ENCODE results near the gene UPF3A.

The UPF3A gene

DNA sequence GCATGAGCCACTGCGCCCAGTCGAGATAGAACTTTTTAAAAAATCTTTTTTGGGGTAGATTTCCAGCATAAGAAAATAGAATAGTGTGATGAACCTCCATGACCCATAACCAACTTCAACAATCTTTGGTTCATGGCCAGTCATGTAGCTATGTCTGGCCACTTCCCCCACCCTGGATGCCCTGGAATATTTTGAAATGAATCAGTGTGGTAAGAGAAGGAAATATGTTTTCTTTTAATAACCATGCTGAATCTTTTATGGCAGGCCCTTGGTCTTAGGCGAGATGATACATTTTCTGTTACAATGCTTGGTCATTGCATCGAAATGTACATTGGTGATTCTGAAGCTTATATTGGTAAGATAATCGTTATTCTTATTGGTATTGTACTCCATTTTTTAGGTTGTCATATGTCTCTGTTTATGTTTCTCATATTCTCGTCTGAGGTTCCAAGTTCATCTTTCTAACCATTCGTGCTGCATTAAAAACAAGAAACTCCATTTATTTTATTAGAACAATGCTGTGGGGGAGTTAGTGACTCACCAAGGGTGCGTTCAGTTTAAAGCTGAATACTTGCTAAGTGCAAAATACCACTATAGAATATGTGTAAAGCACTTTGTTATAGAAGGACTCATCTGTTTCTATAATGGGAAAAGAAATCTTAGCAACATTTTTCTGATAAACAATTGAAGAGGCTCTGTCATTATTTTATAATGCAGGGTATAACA is 16.4 kb upstream of the UPF3A start:
- DNase-seq = no peak

DNA sequence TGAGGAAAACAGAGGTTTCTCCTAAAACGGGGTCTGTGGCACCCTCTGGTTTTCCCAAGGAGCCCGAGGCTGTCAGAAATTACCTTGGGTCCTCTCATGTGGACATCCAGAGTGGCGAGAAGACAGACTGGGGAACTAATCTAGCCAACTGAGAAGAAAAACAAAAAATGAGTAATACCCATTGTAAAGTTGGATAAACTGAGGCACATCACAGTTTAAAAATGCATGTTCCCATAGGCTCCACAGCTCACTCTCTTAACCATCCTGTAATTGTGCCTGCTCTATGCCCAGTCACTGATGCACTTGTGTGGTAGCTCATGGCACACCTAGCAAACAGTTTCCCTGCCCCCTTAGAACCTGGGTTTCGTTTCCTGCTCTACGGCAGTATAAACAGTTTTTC is 15.2 kb upstream of the UPF3A start:
- no peak for DNase-seq

DNA sequence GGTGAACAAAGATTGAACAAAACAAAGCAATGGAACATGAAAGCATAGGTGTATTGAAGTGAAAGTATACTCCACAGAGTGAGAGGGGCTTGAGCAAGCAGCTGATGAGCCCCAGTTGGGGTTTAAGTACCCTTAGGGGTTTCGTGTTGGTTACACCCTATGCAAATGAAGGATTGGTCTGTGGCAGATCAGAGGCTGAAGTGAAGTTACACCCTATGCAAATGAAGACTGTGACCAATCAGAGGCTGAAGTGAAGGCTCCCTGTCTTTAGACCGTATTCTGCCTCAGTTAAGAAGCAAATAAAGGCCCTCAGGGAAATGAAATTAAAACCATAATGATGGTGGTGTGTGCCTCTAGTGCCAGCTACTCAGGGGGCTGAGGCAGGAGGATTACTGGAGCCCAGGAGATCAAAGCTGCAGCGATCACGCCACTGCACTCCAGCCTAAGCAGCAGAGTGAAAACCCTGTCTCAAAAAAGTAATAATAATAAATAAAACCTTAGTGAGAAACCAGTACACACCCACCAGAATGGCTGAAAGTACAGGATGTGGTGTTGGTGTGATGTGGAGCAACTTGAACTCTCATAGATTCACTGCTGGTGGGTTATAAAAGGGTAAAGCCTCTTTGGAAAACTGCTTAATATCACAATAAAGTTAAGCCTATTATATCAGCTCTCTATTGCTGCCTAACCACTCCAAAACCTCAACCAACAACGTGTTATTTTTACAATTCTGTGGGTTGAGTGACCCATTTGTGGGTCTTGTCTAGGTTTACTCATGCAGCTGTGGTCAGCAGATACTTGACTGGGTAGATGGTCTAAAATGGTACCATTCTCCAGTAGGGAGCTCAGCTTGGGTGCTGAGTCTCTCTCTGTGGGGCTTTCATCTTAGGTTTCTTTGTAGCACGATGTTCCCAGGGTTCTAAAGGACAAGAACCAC is 12.8 kb upstream of the UPF3A start:
- DNase-seq = no peak

DNA sequence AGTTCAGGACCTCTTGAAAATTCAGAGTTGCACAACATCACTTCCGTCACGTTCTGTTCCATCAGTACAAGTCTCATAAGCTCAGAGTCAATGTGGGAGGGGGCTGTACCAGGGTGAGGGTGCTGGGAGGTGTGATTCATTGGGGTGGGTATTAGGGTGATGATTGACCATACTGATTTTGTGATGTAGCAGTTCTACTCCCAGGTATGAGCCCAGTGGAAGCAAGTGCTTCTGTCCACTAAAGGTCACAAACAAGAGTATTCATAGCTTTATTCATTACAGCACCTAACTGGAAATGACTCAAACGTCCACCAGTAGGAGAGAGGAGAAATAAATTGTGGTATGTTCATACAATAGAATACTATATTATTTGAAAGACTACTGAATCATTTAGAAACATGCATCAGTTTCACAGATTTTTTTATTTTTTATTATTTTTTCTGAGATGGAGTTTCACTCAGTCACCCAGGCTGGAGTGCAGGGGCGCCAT is 12.1 kb upstream of the UPF3A start:
- no peak for DNase-seq

DNA sequence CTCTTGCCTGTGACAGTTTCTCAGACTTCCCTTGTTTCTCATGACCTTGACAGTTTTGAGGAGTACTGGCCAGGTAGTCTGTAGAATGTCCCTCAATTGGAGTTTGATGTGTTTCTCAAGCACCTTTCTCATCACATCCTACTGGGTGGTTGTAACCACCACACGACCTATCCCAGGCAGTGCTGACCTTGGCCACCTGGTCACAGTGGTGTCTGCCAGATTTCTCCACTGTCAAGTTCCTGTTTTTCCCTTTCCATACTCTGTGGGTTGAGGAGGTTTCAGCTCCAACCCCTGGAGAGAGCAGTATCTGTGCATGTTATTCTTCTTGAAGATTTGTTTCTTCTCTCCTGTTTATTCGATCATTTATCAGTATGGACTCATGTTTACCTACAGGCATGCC is 8.4 kb upstream of the UPF3A start:
- DNase-seq = no peak

DNA sequence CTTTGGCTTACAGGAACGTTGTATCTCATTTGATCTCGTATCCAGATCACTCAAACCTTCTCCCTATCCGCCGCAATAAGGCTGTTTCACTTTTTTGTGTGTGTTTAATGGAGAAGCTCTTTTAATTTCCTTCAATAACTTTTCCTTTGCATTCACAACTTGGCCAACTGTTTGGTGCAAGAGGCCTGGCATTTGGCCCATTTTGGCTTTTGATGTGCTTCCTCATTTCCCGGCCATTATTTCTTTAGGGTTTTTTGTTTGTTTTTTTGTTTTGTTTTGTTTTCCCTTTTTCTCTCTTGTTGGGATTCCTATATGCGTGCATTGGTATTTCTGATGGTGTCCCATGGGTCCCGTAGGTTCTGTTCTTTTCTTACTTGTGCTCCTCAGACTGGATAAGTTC is 6.1 kb upstream of the UPF3A start:
- DNase-seq = no peak

DNA sequence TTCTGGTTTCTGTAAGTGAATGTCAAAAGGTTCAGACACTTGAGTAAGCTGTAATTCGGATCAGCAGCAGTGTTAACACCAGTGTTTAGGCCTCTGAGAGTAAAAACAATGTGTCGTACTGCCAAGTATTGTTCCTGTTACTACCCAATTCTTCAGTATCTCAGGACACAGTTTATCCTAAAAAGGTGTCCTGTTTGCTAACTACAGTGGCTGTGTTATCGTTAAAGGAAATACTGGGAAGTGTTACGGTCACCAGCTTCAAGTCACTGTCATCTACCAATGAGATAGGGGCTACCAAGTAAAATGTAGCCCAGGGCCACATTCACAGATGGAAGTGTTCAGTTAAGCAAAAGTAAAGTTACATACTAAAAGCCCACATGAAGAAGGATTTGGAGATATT is 2.3 kb upstream of the UPF3A start:
- DNase-seq = no peak

DNA sequence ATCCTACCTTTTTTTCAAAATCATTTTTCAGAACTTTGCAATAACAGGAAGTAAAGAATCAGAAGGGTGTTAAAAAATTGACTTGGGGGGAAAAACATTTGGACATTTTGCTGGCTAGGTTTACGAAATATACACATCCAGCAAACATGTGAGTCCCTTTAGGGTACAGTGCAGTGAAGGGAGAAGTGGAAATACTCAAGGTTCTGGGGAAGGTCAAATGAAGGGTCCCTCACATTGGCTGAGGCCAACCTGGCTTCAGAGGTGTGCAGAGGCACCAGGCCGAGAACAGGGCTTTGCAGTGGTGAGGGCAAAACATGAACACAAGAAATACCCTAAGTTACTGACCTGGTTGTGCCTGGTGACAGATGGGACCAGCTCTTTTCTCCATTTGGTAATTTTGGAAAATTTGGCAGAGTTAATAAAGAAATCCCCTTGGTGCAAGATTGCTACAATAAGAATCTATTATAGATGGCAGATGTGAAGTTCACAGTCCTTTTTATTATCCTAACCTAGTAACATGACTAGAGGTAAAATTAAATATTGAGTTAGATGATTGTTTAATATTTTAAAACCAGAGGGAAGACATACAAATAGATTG is 1.5 kb upstream of the UPF3A start:
- no peak for DNase-seq

DNA sequence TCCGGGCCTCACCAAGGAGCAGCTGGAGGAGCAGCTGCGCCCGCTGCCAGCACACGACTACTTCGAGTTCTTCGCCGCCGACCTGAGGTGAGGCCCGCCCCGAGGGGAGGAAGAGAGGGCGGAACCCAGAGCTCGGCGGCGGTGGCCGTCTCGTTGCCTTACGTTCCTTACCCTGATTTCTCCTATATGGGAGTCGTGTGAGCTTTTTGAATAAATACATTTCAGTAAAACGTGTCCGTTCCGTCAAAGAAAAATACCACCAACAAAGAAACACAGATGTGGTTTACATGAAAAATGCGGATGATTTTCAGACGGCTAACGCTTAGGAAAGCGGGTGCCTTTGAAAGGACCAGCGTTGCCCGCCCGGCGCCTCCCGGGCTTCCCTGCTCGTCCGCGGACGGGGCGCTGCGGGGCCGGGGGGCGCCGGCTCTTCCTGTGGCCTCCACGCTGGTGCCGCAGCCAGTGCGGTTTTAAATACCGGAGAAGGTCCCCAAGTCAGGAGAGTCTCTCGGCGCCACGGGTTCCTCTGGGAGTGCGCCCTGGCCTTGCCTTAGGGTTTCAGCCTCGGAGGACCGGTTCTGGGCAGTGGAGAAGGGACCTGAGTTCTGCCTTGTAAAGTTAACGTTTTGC is 755 bp downstream of the UPF3A start:
- DNase-seq = peak; percentile 78

DNA sequence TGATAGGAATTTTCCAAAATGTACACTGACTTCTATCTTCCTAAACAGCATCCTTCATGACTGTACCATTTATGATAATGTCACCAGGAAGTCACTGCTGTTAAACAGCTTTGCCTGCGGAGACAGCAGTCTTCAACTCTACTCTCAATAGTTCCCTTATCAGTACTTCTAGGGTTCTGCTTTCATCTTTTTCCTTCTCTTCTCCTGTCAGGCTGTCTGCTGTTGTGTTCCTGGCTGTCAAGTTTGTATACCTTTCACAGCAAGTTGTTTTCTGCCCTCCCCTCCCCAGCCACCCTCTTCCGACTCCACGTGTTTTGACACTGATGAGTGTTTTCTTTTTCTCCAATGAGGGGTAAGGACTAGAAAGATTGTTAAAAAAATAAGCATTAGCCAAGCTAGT is 2.2 kb downstream of the UPF3A start:
- DNase-seq = no peak

DNA sequence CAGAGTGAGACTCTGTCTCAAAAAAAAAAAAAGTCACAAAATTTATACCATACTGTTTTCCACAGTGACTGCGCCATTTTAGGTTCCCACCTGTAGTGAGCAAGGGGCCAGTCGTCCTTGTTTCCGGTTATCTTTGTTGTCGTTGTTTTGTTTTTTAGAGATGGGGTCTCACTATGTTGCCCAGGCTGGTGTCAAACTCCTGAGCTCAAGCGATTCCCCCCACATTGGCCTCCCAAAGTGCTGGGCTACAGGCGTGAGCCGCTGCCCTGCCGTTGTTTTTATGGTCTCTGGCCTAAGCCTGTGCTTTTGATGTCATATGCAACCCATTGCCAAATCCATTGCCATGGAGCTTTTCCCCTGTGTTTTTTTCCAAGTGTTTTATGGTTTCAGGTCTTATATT is 3.3 kb downstream of the UPF3A start:
- DNase-seq = peak; percentile 38

DNA sequence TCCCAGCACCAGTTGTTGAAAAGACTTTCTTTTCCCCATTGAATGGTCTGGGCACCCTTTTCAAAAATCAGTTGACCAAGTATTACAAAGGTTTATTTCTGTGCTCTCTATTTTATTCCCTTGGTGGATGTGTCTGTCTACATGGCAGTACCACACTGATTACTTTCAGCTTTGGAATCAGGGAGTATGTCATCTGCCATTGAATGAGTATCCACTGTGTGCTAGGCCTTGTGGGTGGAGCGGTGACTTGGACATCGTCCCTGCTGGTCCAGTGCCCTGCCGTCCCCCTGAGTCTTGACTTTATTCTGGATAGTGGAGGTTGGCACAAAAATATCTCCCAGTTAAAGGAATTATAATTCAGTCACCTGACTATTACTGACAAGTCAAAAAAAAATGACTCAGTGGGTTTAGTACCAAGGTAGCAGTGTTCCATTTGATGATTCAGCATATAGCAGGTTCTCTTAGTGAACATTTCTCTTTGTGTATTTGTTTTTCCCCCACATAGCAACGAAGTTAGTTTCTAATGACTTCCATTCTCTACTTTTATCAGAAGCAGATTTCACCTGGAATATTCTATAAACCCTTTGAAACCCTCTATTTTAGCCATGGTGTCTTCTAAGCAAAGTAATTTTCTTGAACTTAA is 3.9 kb downstream of the UPF3A start:
- peak; percentile 37 for DNase-seq

DNA sequence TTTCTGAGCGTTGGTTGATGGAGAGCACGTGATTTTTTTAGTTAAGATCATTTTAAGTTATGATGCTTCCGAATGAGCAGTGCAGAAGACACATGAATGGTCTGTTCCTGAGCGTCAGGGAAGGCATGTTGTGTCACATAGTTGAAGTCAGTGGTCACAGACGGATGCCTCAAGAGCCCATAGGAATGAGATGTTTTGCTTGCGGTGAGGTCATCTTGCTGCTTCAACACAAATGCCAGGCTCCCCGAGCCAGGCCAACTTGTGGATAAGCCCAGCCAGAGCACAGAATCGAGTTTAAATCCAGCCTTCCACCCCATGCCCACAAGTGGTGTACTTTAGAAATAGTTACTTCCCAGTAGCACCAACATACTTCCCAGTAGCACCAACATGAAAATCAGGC is 5.4 kb downstream of the UPF3A start:
- no peak for DNase-seq

DNA sequence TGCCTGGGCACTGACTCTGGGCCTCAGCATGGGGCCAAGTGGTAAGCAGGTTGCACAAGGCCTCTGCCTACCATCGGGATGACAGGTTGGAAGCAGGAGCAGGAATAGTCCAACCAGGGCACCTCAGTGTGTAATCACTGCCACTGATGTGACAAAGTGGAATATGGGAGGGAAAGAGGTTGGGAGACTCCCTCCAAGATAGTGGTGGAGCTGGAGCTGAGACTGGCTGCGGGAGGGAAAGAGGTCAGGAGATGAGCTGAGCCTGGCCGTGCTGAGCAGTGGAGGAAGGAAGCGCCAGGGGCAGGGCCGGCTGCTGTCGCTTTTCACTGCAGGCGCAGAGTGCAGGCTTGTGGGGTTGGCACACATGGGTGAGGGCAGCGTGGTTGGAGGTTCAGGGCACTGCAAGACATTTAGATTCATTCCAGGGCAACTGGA is 6.8 kb downstream of the UPF3A start:
- no peak for DNase-seq

DNA sequence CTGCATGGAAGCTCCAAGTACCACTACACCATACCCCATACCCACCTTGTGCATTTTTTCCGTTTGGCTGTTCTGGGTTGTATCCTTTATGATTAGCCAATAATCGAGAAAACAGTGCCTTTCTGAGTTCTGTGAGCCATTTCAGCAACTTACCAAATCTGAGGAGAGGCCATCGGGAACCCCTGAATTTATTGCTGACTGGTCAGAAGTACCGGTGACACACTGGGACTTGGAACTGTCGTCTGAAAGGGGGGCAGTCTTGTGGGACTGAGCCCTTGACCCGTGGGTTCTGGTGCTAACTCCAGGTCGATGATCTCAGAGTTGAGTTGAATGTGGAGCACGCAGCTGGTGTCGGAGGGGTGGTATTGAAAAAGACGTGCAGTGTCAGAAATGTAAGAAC is 15.0 kb downstream of the UPF3A start:
- no peak for DNase-seq

DNA sequence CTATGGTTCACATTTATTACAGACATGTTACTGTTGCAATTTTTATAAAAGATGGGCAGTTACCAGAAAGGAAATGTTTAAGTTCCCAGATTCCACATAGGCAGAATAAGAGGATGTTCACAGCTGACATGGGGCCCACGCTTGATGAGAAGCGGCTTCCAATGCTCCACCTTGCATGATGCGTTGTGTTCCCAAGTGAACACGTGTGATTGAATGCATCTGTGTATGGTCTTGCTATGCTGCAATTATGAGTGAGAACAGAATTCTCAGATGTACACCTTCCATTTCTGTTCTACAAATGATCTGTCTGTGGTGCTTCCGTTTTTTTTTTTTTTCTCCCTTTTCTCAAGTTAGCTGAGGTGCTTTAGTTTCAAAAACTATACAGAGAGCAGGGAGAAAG is 15.5 kb downstream of the UPF3A start:
- no peak for DNase-seq

DNA sequence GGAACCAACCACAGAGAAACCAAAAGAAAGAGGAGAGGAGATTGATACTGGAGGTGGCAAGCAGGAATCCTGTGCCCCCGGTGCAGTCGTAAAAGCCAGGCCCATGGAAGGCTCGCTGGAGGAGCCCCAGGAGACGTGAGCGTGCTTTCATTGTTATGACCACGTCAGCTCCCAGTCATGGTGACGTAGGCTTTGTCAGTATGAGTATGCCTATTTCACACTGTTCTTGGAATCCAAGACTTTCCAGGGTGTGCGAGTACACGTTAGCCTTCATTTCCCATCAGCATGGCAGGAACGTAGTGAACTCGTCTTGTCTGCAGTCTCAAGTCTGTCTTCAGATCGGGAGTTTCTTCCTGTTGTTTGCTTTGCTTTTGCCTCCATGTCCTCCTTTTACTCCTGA is 17.5 kb downstream of the UPF3A start:
- no peak for DNase-seq

DNA sequence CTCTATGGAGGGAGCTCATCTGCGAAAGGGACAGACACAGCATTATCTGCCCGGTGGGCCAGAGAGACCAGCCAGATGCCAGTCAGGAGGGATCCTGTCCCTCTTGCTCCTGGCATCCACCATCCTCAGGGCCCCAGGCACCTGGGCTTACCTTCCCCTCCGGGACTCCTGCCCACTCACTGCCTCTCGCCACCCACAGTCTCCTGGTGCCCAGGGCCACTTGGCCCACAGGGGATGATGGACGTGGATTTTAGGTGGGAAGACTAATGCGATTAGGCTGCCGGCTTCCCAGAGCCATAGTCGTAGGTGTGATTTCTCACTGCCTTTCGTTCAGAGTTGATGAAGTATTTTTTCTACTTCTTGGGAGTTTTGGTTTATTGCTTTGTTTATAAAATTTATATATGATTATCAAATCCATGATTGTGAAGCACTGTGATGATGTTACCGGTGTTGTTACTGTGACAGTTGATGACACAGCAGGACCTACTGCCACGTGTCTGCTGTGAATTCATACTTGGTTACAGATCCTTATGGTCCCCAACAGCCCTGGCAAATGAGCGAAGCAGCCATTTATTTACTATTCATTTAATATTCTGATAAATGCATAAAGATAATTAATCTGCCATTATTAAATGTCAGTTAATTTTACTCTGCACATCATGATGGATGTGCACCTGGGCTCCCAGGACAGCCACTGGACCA is 18.4 kb downstream of the UPF3A start:
- DNase-seq = no peak

DNA sequence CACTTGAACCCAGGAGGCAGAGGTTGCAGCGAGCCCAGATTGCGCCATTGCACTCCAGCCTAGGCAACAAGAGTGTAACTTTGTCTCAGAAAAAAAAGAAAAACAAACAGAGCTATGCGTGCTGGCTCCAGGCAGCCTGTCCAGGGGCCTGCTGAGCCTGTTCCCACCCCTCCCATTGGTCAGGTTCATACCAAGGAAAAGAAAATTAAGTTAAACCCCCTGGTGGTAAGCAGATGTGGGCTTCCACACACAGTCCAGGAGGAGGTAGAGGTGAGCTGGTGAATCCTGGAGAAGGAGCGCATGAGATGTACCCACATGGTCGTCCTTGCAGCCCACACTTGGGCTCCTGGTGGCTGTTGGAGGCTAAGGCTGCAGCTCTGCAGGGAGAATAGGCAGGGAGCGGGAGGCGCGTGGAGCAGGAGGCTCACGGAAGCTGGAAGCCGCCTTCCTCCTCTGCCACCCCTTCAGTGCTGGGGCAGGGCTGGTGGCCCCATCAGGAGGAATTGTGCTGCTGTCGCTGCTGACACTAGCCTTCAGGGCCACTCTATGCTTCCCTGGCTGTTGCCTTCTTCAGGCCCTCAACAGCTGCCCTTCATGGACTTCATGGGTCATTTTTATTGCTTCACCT is 22.4 kb downstream of the UPF3A start:
- DNase-seq = no peak

DNA sequence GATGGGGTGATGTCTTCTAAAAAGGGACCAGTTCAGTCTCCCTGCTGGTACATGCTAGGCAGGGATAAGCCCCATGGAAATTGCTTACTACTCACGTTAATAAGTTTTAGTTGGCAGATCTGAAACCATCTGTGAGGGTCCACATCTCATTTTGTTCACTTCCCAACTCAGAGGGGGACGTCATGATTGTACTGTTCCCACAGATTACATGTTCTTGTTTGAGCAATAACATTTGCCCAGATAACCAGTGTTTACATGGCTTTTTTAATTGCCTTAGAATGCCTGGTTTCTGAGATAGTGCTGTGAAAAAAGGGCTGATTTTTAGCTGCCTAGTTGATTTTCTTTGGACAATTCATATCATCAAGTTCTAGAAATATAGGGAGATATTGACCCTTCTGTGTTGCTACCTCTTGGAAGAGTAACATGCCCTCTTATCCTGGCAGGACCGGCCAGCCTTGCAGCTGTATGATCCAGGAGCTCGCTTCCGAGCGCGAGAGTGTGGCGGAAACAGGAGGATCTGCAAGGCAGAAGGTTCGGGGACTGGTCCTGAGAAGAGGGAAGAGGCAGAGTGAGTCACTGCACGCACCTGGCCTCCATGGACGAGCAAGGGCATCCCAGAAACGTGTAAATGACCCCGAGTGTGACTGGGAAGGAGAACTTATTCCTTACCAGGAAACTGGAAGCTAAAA is 23.1 kb downstream of the UPF3A start:
- no peak for DNase-seq

DNA sequence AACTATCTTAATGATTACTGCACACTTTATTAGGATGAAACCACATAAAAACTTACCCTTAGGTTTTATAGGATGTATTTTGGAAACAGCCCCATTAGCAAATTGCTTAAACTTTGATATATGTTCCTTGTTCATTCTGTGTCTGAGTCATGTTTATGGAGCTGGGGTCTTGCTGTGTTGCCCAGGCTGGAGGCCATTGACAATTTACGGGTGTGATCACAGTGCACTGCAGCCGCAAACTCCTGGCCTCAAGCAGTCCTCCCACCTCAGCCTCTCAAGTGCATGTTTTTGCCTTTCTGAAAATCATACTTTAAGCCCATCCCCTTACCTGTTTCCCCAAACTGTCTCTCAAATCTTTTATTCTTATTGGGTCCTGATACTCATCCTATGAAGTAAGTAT is 27.7 kb downstream of the UPF3A start:
- DNase-seq = no peak

Data from activated CD8-positive, alpha-beta memory T cell treated with anti-CD3 and anti-CD28 coated beads for 24 hours (primary cell).